OCI-LY1 (cell line): ENCODE data around the gene C1orf105.

ENCODE experiments used
- EZH2 ChIP-seq: fragments of 200-600 bp; sonication (generic), shearing (Covaris generic); IDR thresholded peaks from 2 replicates; pipeline ENCODE4 v1.8.0; 2017; ENCODE audit warnings: borderline replicate concordance, mixed run types, mild to moderate bottlenecking, antibody characterized with exemption, low read length, moderate library complexity, mixed read lengths
- TF ChIP-seq, protein P1 (sequence below): fragments of 200-600 bp; sonication (generic), shearing (Covaris generic); IDR thresholded peaks from 2 replicates; pipeline ENCODE4 v1.5.1; 2017; ENCODE audit warnings: mild to moderate bottlenecking, antibody characterized with exemption, low read length, moderate library complexity, mixed read lengths

DNA sequence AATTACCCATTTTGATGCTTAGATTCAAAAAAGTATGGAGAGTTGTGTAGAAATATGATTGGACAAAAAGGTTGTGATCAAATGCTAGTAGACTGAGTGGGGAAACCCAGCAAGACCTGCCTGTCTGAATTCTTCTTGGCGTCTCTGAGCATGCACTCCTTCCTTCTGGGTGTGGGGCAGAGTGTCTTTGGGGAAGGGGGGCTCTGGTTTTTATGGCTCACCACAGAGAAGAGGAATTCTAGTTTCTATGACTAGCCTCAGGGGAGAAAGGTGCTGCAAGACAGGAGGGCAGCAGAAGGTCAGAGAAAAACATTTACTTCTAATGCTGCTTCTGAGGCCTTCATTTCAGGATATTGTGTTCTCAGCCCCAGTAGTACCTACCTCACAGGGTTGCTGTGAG lies 57.3 kb downstream of the C1orf105 start:
- TF ChIP-seq, protein P1, sequence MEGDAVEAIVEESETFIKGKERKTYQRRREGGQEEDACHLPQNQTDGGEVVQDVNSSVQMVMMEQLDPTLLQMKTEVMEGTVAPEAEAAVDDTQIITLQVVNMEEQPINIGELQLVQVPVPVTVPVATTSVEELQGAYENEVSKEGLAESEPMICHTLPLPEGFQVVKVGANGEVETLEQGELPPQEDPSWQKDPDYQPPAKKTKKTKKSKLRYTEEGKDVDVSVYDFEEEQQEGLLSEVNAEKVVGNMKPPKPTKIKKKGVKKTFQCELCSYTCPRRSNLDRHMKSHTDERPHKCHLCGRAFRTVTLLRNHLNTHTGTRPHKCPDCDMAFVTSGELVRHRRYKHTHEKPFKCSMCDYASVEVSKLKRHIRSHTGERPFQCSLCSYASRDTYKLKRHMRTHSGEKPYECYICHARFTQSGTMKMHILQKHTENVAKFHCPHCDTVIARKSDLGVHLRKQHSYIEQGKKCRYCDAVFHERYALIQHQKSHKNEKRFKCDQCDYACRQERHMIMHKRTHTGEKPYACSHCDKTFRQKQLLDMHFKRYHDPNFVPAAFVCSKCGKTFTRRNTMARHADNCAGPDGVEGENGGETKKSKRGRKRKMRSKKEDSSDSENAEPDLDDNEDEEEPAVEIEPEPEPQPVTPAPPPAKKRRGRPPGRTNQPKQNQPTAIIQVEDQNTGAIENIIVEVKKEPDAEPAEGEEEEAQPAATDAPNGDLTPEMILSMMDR, result no peak
- no peak for TF ChIP-seq EZH2
